Mesendoderm (in vitro differentiated cells): ENCODE data around the gene ATF6B.

Source experiments
- DNase-seq: peaks from one replicate; pipeline ENCODE4 v3.0.0; 2013
- H2AK5ac ChIP-seq: 2 replicates; pipeline ENCODE4 v1.6.1; 2013; ENCODE audit warnings: low read length, inconsistent platforms
- H2BK120ac ChIP-seq: 2 replicates; pipeline ENCODE4 v1.6.1; 2013; ENCODE audit warnings: low read depth, mild to moderate bottlenecking, low read length, moderate library complexity, mixed read lengths
- H2BK15ac ChIP-seq: replicated peaks from 2 replicates; pipeline ENCODE4 v1.6.1; 2013; ENCODE audit warnings: low read depth, mild to moderate bottlenecking, moderate library complexity
- H2BK5ac ChIP-seq: 2 replicates; pipeline ENCODE4 v1.6.1; 2013; ENCODE audit warnings: low read length, inconsistent platforms
- H3K18ac ChIP-seq: 2 replicates; pipeline ENCODE4 v1.6.1; 2013; ENCODE audit warnings: mild to moderate bottlenecking, low read length, mixed read lengths
- H3K23ac ChIP-seq: one replicate; pipeline ENCODE4 v1.6.1; 2013; ENCODE audit warnings: low read length
- H3K27ac ChIP-seq: 2 replicates; pipeline ENCODE4 v1.5.1; 2013; ENCODE audit warnings: low read depth, mild to moderate bottlenecking, inconsistent platforms, low read length, moderate library complexity
- H3K27me3 ChIP-seq: 2 replicates; pipeline ENCODE4 v1.6.1; 2013; ENCODE audit warnings: low read length, control low read depth, mild to moderate bottlenecking, inconsistent platforms; ENCODE audit not compliant: insufficient read depth, poor library complexity
- H3K36me3 ChIP-seq: 2 replicates; pipeline ENCODE4 v1.6.1; 2013; ENCODE audit warnings: low read length, inconsistent platforms; ENCODE audit not compliant: control insufficient read depth, insufficient read depth
- H3K4ac ChIP-seq: one replicate; pipeline ENCODE4 v1.6.1; 2013; ENCODE audit warnings: low read depth, mild to moderate bottlenecking, low read length, moderate library complexity
- H3K4me1 ChIP-seq: 2 replicates; pipeline ENCODE4 v1.6.1; 2013; ENCODE audit warnings: low read depth, low read length, inconsistent platforms; ENCODE audit not compliant: control insufficient read depth
- H3K4me2 ChIP-seq: 2 replicates; pipeline ENCODE4 v1.6.1; 2013; ENCODE audit warnings: low read length
- H3K4me3 ChIP-seq: 2 replicates; pipeline ENCODE4 v1.5.1; 2013; ENCODE audit warnings: mild to moderate bottlenecking, low read length
- H3K56ac ChIP-seq: one replicate; pipeline ENCODE4 v1.6.1; 2013; ENCODE audit warnings: low read length
- H3K79me1 ChIP-seq: 2 replicates; pipeline ENCODE4 v1.6.1; 2013; ENCODE audit warnings: low read length, inconsistent platforms
- H3K79me2 ChIP-seq: 2 replicates; pipeline ENCODE4 v1.6.1; 2013; ENCODE audit warnings: mild to moderate bottlenecking, low read length; ENCODE audit not compliant: control insufficient read depth, insufficient read depth
- H3K9ac ChIP-seq: 2 replicates; pipeline ENCODE4 v1.6.1; 2013; ENCODE audit warnings: low read length, inconsistent platforms
- H4K5ac ChIP-seq: one replicate; pipeline ENCODE4 v1.6.1; 2013; ENCODE audit warnings: low read length
- H4K8ac ChIP-seq: one replicate; pipeline ENCODE4 v1.6.1; 2013; ENCODE audit warnings: low read depth, mild to moderate bottlenecking, control low read depth, low read length, moderate library complexity
- WGBS: extraction: QIAGEN DNeasy Blood & Tissue Kit; methylation state at CpG from one replicate; pipeline ENCODE4 v1.1.7; 2013; ENCODE audit warnings: low lambda C conversion rate, missing lambda C conversion rate; ENCODE audit not compliant: insufficient coverage; ENCODE audit errors: extremely low coverage; 5-methylcytosine and 5-hydroxymethylcytosine counted together

The ATF6B gene

DNA sequence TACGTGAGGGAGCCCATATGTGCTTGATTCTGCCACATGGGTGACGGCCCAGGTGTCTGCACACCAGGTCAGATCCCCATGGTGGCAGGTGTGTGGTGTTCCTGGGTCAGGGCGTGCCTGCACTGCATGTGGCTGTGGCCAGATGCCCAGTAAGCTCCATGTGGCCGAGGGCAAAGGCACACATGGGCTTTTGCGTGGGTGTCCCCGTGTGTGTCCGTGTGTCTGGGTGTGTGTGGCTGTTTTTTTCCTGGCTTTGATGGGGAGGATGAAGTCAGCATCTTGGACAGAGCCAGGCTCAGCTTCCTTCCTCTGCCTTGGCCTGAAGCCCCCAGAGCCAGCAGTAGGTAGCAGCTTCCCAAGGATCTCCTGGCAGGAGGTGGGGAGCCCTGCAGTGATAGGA is 17.4 kb downstream of the ATF6B start:
- Histone ChIP-seq H4K8ac (no peak overlapping the region), H3K23ac (no peak overlapping the region), H4K5ac (no peak overlapping the region), H3K9ac (no peak overlapping the region), H3K18ac (no peak overlapping the region), H2AK5ac (no peak overlapping the region), H2BK120ac (no peak overlapping the region), H3K4me3 (no peak overlapping the region), H3K79me2 (no peaks in the 10 kb centered on the region), H3K27me3 (peaks cover 3% of the 10 kb centered on the region), H3K4me2 (no peak overlapping the region), H2BK5ac (no peak overlapping the region), H3K36me3 (no peaks in the 10 kb centered on the region), H3K27ac (no peak overlapping the region), H3K79me1 (no peaks in the 10 kb centered on the region), H2BK15ac (no peak overlapping the region), H3K4me1 (no peaks in the 10 kb centered on the region), H3K56ac (no peak overlapping the region), H3K4ac (no peak overlapping the region)
- no peak for DNase-seq
- no CpG with 5 or more reads among the region's 7 CpGs for WGBS

DNA sequence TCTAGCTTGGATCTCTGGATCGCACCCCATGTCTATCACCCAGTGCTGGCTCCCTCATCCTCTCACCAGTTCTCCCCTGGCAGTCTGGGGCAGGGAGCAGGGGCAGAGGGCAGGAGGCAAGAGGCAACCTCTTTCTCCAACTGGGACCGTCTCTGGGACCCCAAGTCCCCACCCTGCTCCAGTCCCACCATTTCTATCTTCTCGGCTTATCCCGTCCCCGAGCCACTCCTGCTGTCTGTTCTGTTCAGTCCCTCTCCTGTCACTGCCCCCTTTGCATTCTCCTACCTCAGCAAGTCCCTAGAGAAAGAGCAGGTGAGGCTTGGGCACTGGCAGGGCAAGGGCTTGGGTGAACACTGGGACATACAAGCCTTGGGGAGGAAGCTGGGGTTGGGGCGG is 18.3 kb downstream of the ATF6B start:
- Histone ChIP-seq H3K56ac (no peak overlapping the region), H3K23ac (no peak overlapping the region), H3K9ac (no peak overlapping the region), H3K27ac (no peak overlapping the region), H2BK15ac (no peak overlapping the region), H3K36me3 (no peaks in the 10 kb centered on the region), H4K8ac (no peak overlapping the region), H3K18ac (no peak overlapping the region), H4K5ac (no peak overlapping the region), H3K4ac (no peak overlapping the region), H2BK120ac (no peak overlapping the region), H3K27me3 (peaks cover 3% of the 10 kb centered on the region), H2BK5ac (no peak overlapping the region), H3K4me1 (no peaks in the 10 kb centered on the region), H3K4me3 (no peak overlapping the region), H3K79me1 (no peaks in the 10 kb centered on the region), H2AK5ac (no peak overlapping the region), H3K79me2 (no peaks in the 10 kb centered on the region), H3K4me2 (no peak overlapping the region)
- WGBS, result no CpG with 5 or more reads among the region's 6 CpGs
- DNase-seq, result no peak

DNA sequence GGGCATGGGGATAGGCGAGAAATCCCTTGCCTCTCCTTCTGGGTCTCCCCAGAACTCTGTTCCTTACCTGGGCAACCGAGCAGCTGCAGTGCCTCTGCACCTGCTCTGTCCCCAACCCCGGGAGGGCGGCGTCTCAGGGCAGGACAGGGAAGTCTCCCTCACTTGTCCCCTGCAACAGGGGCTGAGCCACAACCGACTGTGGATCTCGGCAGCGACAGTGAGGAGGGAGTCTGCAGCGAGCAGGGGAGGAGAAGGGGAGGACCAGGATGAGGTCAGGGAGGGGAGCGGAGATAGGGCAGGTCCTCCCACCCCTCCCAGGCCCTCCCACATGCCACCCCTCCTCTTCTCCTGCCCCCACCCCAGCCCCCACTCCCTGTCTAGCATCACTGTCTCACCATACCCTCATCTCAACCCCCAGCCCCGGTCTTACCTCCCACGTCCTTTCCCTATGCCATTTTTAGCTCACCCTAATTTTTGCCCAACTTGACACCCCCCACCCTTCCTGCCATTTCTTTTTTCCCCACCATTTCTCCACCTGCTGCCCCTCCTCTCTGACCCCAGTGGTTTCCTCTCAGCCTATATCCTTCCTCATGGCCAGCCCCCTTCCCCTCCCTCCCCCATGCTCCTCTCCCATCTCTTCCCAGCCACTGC is 18.8 kb downstream of the ATF6B start, which contains the start of gene TNXB:
TNXB (minus strand) TSS at position 225 of the 651 bp plus-strand sequence. CDS start 11,140 bp downstream, outside the sequence.
- Histone ChIP-seq H3K18ac (no peak within 1 kb of the TSS), H3K79me2 (no peaks in the 10 kb centered on the region), H3K79me1 (no peaks in the 10 kb centered on the region), H3K23ac (no peak within 1 kb of the TSS), H2BK120ac (no peak within 1 kb of the TSS), H3K27ac (no peak within 1 kb of the TSS), H2AK5ac (no peak within 1 kb of the TSS), H3K56ac (no peak within 1 kb of the TSS), H3K9ac (no peak within 1 kb of the TSS), H4K8ac (no peak within 1 kb of the TSS), H3K4me3 (no peak within 1 kb of the TSS), H3K27me3 (peaks cover 3% of the 10 kb centered on the region), H3K36me3 (no peaks in the 10 kb centered on the region), H4K5ac (no peak within 1 kb of the TSS), H2BK15ac (no peak within 1 kb of the TSS), H3K4me2 (no peak within 1 kb of the TSS), H3K4ac (no peak within 1 kb of the TSS), H3K4me1 (no peaks in the 10 kb centered on the region), H2BK5ac (no peak within 1 kb of the TSS)
- no peak for DNase-seq
- WGBS, result no CpG with 5 or more reads among the region's 12 CpGs

DNA sequence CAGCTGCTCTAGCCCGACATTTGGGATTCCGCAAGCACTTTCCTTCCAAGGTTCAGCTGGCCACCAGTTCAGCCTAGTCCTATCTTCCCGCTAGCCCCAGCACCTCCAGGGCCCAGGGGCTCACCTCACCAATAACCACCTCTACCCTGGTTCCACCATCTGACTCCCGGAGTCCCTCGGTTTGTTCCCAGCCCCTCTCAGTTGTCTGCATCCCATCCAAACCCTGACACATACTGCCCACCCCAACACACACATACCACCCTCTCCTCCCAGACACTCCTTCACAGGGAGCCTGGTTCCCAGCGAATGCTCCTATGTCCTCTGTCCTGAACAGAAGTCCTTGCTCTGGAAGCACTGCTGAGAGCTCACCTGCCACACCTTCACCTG is 19.3 kb downstream of the ATF6B start:
- Histone ChIP-seq H3K9ac (no peak overlapping the region), H3K4ac (no peak overlapping the region), H2BK5ac (no peak overlapping the region), H3K27me3 (peaks cover 3% of the 10 kb centered on the region), H4K5ac (no peak overlapping the region), H3K4me1 (no peaks in the 10 kb centered on the region), H2AK5ac (no peak overlapping the region), H3K79me2 (no peaks in the 10 kb centered on the region), H2BK15ac (no peak overlapping the region), H4K8ac (no peak overlapping the region), H3K79me1 (no peaks in the 10 kb centered on the region), H3K23ac (no peak overlapping the region), H3K36me3 (no peaks in the 10 kb centered on the region), H2BK120ac (no peak overlapping the region), H3K4me2 (no peak overlapping the region), H3K4me3 (no peak overlapping the region), H3K27ac (no peak overlapping the region), H3K56ac (no peak overlapping the region), H3K18ac (no peak overlapping the region)
- no peak for DNase-seq
- no CpG with 5 or more reads among the region's 6 CpGs for WGBS

DNA sequence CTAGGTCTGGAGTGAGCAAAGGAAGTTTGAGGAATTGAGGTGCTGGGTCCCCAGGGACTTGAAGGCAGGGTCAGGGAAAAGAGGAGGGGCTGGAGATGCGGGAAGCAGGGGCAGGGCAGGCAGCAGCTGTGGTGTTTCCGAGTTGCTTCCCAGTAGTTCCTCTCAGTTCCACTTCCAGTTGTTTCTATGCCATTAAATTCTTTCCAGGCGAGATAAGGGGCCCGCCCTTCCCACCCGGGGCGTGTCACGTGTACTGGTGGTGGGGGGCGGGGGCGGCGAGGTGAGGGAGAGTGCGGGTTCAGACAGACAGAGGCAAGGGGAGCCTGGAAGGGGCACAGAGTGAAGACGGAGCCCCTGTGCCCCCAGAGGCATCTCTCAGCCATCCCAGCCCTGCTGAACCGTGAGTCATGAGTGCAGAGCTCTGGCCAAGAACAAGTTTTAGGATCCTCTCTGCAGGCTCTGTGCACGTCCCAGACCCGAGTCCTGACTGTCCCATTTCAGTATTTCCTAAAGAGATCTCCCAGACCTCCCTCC is 19.9 kb downstream of the ATF6B start:
- Histone ChIP-seq H3K27me3 (peaks cover 3% of the 10 kb centered on the region), H3K36me3 (no peaks in the 10 kb centered on the region), H3K4ac (no peak overlapping the region), H4K5ac (no peak overlapping the region), H3K4me2 (no peak overlapping the region), H3K56ac (no peak overlapping the region), H3K9ac (no peak overlapping the region), H3K4me1 (no peaks in the 10 kb centered on the region), H2BK15ac (no peak overlapping the region), H2AK5ac (no peak overlapping the region), H3K18ac (no peak overlapping the region), H3K4me3 (no peak overlapping the region), H2BK120ac (no peak overlapping the region), H2BK5ac (no peak overlapping the region), H4K8ac (no peak overlapping the region), H3K79me2 (no peaks in the 10 kb centered on the region), H3K23ac (no peak overlapping the region), H3K79me1 (no peaks in the 10 kb centered on the region), H3K27ac (no peak overlapping the region)
- WGBS, result no CpG with 5 or more reads among the region's 15 CpGs
- no peak for DNase-seq

DNA sequence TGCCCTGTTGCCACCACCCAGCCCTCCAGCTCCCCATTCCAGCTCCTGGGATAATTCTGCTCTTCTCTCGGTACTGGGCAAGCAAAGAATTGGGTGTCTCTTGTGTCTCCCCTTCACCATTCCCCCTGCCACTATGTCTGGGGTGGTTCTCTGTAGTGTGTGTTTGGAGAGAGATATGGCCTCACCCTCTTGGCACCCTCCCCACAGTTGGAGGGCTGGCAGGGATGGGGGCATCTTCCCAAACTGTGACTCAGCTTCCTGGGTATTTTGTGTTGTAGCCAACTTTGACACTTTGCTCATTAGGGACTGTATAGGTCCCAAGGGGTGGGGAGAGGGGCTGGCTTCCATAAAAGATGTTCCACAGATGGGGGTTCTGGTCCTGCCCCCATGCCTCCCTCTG is 20.6 kb downstream of the ATF6B start:
- no peak for DNase-seq
- Histone ChIP-seq H2BK5ac (no peak overlapping the region), H3K27me3 (peaks cover 3% of the 10 kb centered on the region), H3K4me2 (no peak overlapping the region), H3K27ac (no peak overlapping the region), H4K8ac (no peak overlapping the region), H3K9ac (no peak overlapping the region), H3K4me1 (no peaks in the 10 kb centered on the region), H3K4ac (no peak overlapping the region), H3K18ac (no peak overlapping the region), H3K56ac (no peak overlapping the region), H3K36me3 (no peaks in the 10 kb centered on the region), H2BK120ac (no peak overlapping the region), H4K5ac (no peak overlapping the region), H2AK5ac (no peak overlapping the region), H3K79me2 (no peaks in the 10 kb centered on the region), H3K79me1 (no peaks in the 10 kb centered on the region), H2BK15ac (no peak overlapping the region), H3K4me3 (no peak overlapping the region), H3K23ac (no peak overlapping the region)
- no CpG with 5 or more reads among the region's 1 CpG for WGBS
